ENCODE results near the gene KLHDC7A.

Gene KLHDC7A

DNA sequence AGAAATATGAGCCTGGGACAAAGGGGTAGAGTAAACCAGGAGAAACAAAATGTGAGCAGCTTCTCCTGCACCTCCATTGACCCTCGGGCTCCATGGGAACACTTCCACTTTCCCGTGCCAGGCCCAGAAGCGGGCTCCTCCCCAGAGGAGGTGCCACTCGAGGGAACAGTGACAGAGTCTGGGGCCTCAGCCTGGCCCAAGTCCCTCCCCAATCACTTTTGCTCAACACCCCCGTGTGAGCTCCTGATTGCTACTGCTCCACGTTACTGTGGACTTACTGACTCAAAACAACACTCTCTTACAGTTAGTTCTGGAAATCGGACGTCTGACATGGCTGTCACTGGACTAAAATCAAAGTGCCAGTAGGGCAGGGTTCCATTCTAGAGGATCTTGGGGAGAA is 17.7 kb upstream of the KLHDC7A start:
- no peak for DNase-seq
- TF ChIP-seq POLR2A (IDR thresholded peaks at IDR 0.05; ENCODE audit: low read length) (no peak), GATA1 (IDR thresholded peaks at IDR 0.05; ENCODE audit: low read depth, low read length) (no peak)

DNA sequence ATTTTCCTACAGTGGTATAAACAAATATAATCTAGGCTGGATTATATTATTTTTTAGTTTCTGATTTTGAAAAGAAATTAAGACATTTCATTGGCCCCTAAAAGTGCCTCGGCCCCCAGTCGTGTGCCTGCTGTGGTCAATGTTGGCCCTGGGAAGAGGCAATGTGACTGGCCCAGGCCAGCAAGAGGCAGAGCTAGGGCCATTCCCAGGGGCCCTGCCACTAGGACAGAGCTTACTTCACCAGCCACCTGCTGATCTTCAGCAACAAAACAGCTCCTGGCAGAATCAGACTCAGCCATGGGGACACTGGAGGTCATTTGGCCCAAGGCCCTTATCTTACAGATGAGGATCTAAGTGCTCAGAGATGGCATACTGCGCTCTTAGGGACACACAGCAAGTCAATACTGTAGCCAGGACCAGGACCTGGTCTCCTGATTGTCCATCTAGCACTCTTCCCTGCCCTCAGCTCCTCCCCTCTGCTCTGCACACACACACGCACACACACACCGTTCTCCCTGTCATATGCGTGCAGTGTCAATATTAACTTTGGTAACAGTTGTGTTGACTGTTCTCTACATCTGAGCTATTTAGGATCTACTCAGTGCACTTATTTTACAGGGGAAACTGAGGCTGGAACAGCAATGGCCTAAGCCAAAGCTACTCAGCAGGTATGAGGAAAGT is 16.6 kb upstream of the KLHDC7A start:
- no peak for DNase-seq
- no peak for TF ChIP-seq POLR2A (IDR thresholded peaks at IDR 0.05; ENCODE audit: low read length)
- TF ChIP-seq GATA1 (IDR thresholded peaks at IDR 0.05; ENCODE audit: low read depth, low read length), result no peak

DNA sequence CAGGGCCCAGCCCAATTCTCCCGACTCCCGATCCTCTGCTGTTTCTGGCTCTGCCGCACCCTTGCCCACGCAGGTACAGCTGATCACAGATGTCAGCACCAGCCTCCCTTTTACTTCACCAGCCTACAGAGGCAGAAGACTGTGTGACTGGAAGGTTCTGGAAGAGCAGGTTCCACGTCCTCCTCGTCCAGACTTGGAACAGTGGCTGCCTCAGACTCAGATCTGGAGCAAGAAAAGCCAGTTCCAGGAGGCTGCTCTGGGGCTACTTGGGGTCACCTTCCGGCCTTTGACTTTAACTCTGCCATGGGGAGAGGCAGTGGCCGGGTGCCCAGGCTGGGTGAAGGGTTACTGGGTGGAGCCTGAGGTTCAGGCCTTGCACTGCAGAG is 16.1 kb upstream of the KLHDC7A start:
- DNase-seq, result no peak
- no peak for TF ChIP-seq POLR2A (IDR thresholded peaks at IDR 0.05; ENCODE audit: low read length)
- no peak for TF ChIP-seq GATA1 (IDR thresholded peaks at IDR 0.05; ENCODE audit: low read depth, low read length)

DNA sequence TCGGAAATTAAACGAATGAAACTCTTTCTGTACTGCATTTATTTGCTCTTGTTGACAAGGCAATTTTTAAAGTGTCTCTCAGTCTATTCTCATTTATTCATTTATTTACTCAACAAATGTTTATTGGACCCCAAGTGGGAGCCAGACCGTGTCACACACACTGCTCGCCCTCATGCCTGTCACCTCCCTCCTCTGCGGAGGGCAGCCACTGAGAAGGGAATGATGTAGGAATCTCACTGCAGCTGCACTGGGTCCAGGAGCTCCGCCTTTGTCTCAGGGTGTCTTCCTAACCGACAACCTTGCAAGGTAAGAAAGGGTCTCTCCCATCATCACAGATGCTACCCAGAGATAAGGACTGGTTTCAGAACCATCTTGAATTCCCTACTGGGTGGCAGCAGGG is 14.1 kb upstream of the KLHDC7A start:
- no peak for DNase-seq
- TF ChIP-seq POLR2A (IDR thresholded peaks at IDR 0.05; ENCODE audit: low read length) (no peak), GATA1 (IDR thresholded peaks at IDR 0.05; ENCODE audit: low read depth, low read length) (no peak)

DNA sequence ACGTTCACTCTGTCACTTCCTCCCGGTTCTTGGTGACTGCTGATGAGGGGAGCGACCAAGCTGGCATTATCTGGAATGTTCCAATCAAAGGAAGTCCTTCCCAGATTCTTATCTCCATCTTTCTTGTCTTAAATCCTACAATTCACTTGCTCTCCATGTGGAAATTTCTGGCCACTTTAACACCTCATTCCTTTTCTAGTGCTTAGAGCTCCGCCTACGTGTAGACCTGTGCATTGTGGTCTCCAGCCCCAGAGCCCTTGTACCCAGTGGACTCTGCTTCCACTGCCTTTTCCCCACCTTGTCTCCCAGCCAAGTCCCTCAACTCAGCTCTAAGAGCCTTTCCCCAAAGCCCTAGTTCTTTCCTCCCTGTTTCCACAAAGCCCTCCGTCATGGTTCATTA is 12.2 kb upstream of the KLHDC7A start:
- no peak for DNase-seq
- TF ChIP-seq GATA1 (IDR thresholded peaks at IDR 0.05; ENCODE audit: low read depth, low read length), result no peak
- TF ChIP-seq POLR2A (IDR thresholded peaks at IDR 0.05; ENCODE audit: low read length), result no peak

DNA sequence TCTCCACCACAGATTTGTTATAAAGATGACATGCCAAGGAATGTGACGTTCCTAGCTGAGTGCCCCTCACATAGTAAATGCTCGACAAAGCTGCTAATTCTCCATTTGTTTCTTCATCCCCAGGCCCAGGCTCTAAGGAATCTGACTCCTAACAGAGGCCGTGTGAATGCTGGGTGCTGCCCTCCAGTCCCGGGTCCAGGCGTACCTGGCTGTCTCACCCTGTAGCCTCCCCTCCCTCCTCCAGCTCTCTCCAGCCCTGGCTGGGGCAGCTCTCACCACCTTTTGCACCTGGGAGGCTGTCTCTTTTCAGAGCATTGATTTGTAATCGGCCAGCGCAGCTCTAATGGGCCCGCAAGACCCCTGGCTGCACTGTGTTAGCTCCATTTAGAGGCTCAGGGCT is 11.2 kb upstream of the KLHDC7A start:
- TF ChIP-seq GATA1 (IDR thresholded peaks at IDR 0.05; ENCODE audit: low read depth, low read length) (no peak), POLR2A (IDR thresholded peaks at IDR 0.05; ENCODE audit: low read length) (no peak)
- no peak for DNase-seq

DNA sequence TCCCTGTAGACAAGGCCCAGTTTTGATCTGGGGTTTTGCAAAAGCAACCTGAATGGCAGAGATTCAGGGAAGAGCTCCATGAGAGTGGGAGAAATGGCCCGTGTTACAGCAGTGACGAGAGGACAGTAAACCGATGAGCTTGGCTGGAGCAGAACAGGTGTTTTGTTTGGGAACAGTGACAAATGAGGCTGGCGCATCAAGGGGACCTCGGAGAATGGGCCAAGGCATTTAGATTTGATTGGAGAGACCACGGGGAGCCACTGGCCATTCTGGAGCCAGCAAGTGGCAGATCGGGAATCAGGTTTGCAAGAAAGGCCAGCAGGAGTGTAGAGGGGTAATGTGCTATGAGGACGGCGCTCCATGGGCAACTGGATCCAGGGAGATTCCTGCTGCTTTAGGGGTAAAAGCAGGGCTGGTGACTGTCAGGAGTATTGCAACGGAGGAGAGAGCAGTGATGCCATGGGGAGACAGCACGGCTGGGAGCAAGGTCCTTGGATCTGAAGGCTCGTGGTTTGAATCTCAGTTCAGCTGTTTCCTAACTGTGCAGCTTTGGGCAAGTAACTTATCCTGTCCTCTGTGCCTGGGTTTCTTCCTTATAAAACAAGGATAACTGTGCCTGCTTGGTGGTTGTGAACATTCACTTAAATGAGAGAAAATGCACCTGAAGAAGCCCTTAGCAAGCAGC is 9.9 kb upstream of the KLHDC7A start:
- TF ChIP-seq POLR2A (IDR thresholded peaks at IDR 0.05; ENCODE audit: low read length) (no peak), GATA1 (IDR thresholded peaks at IDR 0.05; ENCODE audit: low read depth, low read length) (no peak)

DNA sequence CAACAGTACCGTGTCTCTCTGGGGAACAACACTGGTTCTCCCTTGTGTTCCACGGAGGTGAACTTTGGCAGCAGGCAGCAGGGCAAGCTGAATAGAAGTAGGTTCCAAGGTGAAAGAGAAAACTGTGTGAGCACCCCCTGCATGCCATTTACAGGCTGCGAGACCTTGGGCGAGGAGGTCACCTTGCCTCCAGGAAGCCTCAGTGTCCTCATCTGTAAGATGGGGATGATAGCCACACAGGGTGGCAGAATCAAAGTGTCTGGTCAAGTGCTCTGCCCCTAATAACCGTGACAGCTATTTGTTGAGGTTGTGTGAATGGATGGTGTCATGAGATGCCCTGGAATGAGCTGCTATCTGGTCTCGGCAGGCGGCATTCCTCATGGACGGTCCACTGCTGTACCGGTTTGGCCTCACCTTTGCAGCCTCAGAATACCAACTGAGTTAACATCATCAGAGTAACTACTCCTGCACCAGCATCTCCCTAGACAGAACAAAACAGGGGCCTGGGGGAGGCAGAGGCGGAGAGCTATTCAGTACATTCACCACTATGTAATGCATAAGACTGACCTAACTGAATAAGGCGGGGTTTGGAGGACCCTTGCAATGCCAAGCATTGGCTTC is 7.4 kb upstream of the KLHDC7A start:
- DNase-seq, result no peak
- TF ChIP-seq GATA1 (IDR thresholded peaks at IDR 0.05; ENCODE audit: low read depth, low read length) (no peak), POLR2A (IDR thresholded peaks at IDR 0.05; ENCODE audit: low read length) (no peak)

More for the DNA sequence above, 9.9 kb upstream of the KLHDC7A start:
- DNase-seq, result no peak

DNA sequence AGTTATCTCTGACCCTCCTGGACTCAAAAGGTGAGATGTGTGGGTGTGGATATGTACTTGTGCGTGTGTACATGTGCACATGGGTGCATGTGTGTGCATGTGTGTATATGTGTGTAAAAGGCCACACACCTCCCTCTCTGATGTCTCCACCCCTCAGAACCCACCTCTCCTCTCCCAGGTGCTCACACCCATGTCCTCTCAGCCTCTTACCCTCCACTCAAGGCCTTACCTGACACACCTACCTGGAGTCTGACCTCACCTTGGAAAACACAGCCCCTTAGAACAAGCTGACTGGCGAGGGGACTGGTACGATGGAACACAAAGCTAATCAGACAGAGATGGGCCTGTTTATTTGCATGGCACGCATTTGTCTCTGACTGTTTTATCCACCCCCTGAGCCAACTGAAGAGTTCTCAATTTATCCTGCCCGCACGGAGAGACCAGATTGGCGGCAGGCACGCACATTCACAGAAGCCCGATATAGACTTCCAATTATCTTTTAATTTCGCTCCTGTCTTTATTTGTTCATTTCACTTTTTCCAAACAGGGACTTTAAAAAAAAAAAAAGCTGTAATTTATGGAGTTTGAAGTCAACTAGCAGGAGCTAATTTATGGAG is 6.1 kb upstream of the KLHDC7A start:
- DNase-seq, result no peak
- TF ChIP-seq POLR2A (IDR thresholded peaks at IDR 0.05; ENCODE audit: low read length), result no peak
- TF ChIP-seq GATA1 (IDR thresholded peaks at IDR 0.05; ENCODE audit: low read depth, low read length), result no peak

DNA sequence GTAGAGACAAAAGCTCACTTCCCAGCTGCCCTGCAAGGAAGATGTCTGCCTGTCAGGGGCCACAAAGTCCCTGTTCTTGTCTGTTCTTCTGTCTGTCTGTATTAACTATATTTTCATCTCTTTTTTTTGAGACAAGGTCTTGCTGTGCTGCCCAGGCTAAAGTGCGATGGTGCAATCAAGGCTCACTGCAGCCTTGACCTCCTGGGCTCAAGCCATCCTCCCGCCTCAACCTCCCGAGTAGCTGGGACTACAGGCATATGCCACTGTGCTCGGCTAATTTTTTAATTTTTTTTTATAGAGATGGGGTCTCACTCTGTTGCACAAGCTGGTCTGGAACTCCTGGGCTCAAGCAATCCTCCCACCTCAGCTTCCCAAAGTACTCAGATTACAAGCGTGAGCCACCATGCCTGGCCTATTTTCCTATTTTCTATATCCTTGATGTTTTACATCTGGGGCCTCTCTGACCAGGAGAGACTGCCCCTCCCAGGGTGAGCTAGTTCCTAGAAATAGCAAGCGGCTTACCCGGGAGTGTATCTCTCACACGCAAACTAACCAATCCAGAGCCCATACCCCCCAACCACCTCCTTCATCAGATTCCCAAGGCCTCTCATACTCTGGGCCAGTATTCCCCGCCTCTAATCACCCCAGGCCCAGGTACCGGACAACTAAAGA is 5.4 kb upstream of the KLHDC7A start:
- DNase-seq, result no peak
- TF ChIP-seq POLR2A (IDR thresholded peaks at IDR 0.05; ENCODE audit: low read length) (no peak), GATA1 (IDR thresholded peaks at IDR 0.05; ENCODE audit: low read depth, low read length) (no peak)

DNA sequence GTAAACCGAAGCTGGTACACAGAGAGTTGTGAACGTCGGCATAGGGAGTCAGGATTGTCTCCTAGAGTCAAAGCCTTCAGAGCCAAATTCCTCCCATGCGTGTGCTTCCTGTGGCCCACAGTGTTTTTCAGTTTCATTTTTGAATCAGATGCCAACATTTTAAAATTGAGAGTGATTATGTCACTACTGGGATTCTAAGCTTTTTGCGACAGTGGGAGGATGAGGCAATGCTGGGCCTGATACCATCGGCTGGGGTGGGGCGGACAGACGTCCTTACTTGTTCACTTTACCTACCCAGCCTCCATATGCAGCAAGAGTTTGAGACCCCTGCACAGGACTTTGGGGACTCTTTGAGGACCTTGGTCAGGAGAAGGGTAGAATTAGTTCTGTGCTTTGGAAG is 1.3 kb upstream of the KLHDC7A start:
- no peak for DNase-seq
- TF ChIP-seq GATA1 (IDR thresholded peaks at IDR 0.05; ENCODE audit: low read depth, low read length) (no peak), POLR2A (IDR thresholded peaks at IDR 0.05; ENCODE audit: low read length) (no peak)

DNA sequence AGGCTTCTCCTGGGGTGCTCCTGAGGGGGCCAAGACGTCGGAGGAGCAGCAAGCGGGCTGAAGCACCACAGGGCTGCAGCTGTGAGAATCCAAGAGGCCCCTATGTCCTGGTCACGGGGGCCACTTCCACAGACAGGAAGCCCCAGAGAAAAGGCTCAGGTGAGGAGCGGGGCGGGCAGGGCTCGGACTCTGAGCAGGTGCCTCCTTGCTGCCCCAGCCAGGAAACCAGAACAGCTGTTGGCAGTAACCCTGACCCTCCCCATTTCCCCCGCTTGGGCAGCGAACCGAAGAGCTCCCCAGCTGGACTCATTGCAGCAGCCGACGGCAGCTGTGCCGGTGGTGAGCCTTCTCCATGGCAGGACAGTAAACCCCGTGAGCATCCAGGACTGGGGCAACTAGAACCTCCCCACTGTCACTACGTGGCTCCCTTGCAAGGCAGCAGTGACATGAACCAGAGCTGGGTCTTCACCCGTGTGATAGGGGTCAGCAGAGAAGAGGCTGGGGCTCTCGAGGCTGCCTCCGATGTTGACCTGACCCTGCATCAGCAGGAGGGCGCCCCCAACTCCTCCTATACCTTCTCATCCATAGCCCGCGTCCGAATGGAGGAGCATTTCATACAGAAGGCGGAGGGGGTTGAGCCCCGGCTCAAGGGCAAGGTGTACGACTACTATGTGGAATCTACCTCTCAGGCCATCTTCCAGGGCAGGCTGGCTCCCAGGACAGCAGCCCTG is 625 bp downstream of the KLHDC7A start:
- TF ChIP-seq POLR2A (IDR thresholded peaks at IDR 0.05; ENCODE audit: low read length) (no peak), GATA1 (IDR thresholded peaks at IDR 0.05; ENCODE audit: low read depth, low read length) (no peak)
- no peak for DNase-seq
